ENCODE results near the gene E2F2. TPM values are rescaled to one million over a fixed set of nuclear protein-coding genes. Genes with fewer than 3 reads are reported as not detected.
A peak's percentile ranks its signal among the peaks of the same experiment; 100 is the strongest.

The E2F2 gene
- total RNA-seq, 1 donor from 2014 or later: 23.5 TPM

DNA sequence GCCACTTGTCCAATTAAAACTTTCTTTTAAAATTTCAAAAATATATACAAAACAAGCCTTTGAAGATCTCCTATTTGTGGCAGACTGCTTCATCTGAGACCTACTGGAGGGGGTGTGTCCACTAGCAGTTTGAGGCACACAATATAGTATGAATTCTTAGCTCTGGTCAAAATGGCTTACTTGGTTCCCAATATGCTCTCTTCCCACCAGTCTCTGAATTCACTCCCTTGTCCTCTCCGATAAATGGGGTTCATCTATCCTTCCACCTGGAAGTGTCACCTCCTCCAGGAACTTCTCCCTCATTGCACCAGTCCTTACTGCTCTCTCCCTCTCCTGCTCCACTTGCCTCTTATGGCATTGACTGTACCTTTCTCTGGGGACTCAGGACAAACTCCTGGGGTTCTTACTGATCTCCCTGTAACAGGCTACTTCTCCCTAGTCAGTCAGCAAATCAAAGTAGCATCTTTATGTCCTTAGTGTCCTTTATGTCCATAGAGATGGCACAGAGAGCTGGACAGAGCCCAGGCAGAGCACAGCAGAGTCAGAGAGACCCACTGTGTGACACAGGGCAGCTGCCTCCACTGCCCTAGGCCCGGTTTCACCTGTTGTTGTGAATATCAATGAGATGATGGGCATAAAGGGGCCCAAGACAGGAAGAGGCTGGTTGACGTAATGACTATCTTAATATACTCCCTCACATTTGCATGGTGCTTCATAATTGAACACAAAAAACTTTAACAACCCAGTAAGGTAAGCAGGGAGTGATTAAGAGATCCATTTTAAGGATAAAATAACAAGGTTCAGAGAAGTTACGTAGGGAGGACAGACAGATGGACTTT, 50.6 kb downstream of the E2F2 start:
- Mint-ChIP-seq H3K27me3 (ENCODE audit: low read depth) (peaks cover 8% of the 10 kb centered on the region), H3K27ac (ENCODE audit: unreplicated experiment) (no peak overlapping the region), H3K36me3 (ENCODE audit: low read depth) (no peaks in the 10 kb centered on the region), H3K9me3 (no peaks in the 10 kb centered on the region), H3K4me3 (peak overlapping the region; percentile 93), H3K4me1 (peaks cover 48% of the 10 kb centered on the region)
- TF ChIP-seq, protein P1, sequence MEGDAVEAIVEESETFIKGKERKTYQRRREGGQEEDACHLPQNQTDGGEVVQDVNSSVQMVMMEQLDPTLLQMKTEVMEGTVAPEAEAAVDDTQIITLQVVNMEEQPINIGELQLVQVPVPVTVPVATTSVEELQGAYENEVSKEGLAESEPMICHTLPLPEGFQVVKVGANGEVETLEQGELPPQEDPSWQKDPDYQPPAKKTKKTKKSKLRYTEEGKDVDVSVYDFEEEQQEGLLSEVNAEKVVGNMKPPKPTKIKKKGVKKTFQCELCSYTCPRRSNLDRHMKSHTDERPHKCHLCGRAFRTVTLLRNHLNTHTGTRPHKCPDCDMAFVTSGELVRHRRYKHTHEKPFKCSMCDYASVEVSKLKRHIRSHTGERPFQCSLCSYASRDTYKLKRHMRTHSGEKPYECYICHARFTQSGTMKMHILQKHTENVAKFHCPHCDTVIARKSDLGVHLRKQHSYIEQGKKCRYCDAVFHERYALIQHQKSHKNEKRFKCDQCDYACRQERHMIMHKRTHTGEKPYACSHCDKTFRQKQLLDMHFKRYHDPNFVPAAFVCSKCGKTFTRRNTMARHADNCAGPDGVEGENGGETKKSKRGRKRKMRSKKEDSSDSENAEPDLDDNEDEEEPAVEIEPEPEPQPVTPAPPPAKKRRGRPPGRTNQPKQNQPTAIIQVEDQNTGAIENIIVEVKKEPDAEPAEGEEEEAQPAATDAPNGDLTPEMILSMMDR (conservative IDR thresholded peaks at IDR 0.05): no peak
- DNase-seq (ENCODE audit: low read depth, low spot score): no peak

- Mint-ChIP-seq H3K4me3 (peak overlapping the region; percentile 59), H3K36me3 (ENCODE audit: low read depth) (no peaks in the 10 kb centered on the region), H3K9me3 (no peaks in the 10 kb centered on the region), H3K27me3 (ENCODE audit: low read depth) (peaks cover 3% of the 10 kb centered on the region), H3K27ac (ENCODE audit: unreplicated experiment) (no peak overlapping the region), H3K4me1 (peaks cover 42% of the 10 kb centered on the region)
- DNase-seq (ENCODE audit: low read depth, low spot score): no peak
- TF ChIP-seq, protein P1 (conservative IDR thresholded peaks at IDR 0.05): no peak
These were observed 51.4 kb downstream of the E2F2 start for GRCh38 chr1:23479666-23479941.

GRCh38 chr1:23478896-23479665, 52.0 kb downstream of the E2F2 start:
- TF ChIP-seq, protein P1 (conservative IDR thresholded peaks at IDR 0.05): no peak
- no peak overlapping the region for H3K4me3 Mint-ChIP-seq
- peaks cover 2% of the 10 kb centered on the region for H3K27me3 Mint-ChIP-seq (ENCODE audit: low read depth)
- H3K9me3 Mint-ChIP-seq: no peaks in the 10 kb centered on the region
- no peaks in the 10 kb centered on the region for H3K36me3 Mint-ChIP-seq (ENCODE audit: low read depth)
- no peak for DNase-seq (ENCODE audit: low read depth, low spot score)
- peaks cover 39% of the 10 kb centered on the region for H3K4me1 Mint-ChIP-seq
- no peak overlapping the region for H3K27ac Mint-ChIP-seq (ENCODE audit: unreplicated experiment)

DNA sequence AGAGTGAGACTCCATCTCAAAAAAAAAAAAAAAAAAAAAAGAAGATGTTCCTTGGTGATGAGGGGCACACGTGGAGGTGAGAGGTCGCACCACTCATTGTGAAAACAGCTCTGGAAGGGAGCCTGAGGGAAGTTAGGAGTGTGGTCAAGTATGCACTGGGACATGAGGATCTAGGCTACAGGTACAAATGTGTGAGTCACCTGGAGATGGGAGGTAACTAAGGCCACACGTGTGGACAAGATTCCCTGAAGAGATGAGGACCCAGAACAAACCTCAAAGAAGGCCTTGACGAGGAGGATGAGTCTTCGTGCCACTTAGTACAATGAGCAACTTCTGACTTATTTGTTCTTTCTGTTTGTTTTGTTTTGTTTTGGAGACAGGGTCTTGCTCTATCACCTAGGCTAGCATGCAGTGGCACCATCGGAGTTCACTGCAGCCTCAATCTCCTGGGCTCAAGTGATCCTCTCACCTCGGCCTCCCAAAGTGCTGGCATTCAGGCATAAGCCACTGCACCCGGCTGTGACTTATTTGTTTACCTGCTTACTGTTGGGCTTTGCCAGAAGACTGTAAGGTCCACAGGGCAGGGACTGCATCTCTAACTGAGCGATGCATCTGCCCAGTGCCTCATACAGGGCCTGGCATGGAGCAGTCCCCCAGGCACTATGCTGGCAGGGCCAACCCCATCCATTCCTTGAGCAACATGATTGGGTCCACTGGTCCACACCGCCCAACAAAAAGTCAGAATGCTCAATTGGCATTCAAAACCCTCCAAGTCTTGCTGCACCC, 53.5 kb downstream of the E2F2 start:
- TF ChIP-seq, protein P1 (conservative IDR thresholded peaks at IDR 0.05): no peak
- no peaks in the 10 kb centered on the region for H3K36me3 Mint-ChIP-seq (ENCODE audit: low read depth)
- no peak for DNase-seq (ENCODE audit: low read depth, low spot score)
- H3K4me1 Mint-ChIP-seq: peaks cover 31% of the 10 kb centered on the region
- no peaks in the 10 kb centered on the region for H3K9me3 Mint-ChIP-seq
- H3K27ac Mint-ChIP-seq (ENCODE audit: unreplicated experiment): peak overlapping the region; percentile 81
- no peaks in the 10 kb centered on the region for H3K27me3 Mint-ChIP-seq (ENCODE audit: low read depth)
- H3K4me3 Mint-ChIP-seq: no peak overlapping the region

DNA sequence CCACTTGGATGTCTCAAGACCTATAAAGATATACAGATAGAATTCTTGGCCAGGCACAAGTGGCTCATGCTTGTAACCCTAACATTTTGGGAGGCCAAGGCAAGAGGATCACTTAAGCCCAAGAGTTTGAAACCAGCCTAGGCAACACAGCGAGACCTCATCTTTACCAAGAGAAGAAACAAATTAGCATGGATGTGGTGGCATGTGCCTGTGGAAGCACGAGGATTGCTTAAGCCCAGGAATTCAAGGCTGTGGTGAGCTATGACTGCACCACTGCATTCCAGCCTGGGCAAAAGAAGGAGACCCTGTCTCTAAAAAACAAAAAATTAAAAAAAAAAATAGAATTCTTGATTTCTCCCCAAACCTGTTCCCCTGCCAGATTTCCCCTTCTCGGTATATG, 55.4 kb downstream of the E2F2 start:
- no peak for DNase-seq (ENCODE audit: low read depth, low spot score)
- Mint-ChIP-seq H3K27ac (ENCODE audit: unreplicated experiment) (no peak overlapping the region), H3K4me3 (no peak overlapping the region), H3K36me3 (ENCODE audit: low read depth) (no peaks in the 10 kb centered on the region), H3K27me3 (ENCODE audit: low read depth) (no peaks in the 10 kb centered on the region), H3K9me3 (no peaks in the 10 kb centered on the region), H3K4me1 (peaks cover 18% of the 10 kb centered on the region)
- TF ChIP-seq, protein P1 (conservative IDR thresholded peaks at IDR 0.05): no peak

Measured in neural crest cell (in vitro differentiated cells).